HEK293T (cell line): ENCODE measurements around the gene NBAS.

Experiments
- ARNT ChIP-seq: fragments of 450-650 bp; IDR thresholded peaks from 2 replicates; pipeline ENCODE4 v1.6.1; 2017; ENCODE audit warnings: mild to moderate bottlenecking
- BHLHE40 ChIP-seq: fragments of 450-650 bp; IDR thresholded peaks from 2 replicates; pipeline ENCODE4 v1.6.1; 2016; ENCODE audit warnings: mild to moderate bottlenecking, moderate library complexity, borderline replicate concordance
- CTBP1 ChIP-seq: fragments of 450-650 bp; IDR thresholded peaks from 2 replicates; pipeline ENCODE4 v1.6.1; 2016; ENCODE audit warnings: borderline replicate concordance
- ELF4 ChIP-seq: fragments of 450-650 bp; IDR thresholded peaks from 2 replicates; pipeline ENCODE4 v1.6.1; 2017; ENCODE audit warnings: antibody characterized with exemption
- FOXA1 ChIP-seq: fragments of 450-650 bp; IDR thresholded peaks from 2 replicates; pipeline ENCODE4 v1.6.1; 2016; ENCODE audit warnings: mild to moderate bottlenecking
- FOXK2 ChIP-seq: fragments of 450-650 bp; IDR thresholded peaks from 2 replicates; pipeline ENCODE4 v1.6.1; 2016; ENCODE audit warnings: mild to moderate bottlenecking
- FOXM1 ChIP-seq: fragments of 450-650 bp; IDR thresholded peaks from 2 replicates; pipeline ENCODE4 v1.6.1; 2017; ENCODE audit warnings: mild to moderate bottlenecking, borderline replicate concordance
- LEF1 ChIP-seq: fragments of 450-650 bp; IDR thresholded peaks from 2 replicates; pipeline ENCODE4 v1.6.1; 2017; ENCODE audit warnings: mild to moderate bottlenecking, borderline replicate concordance
- NFRKB ChIP-seq: fragments of 450-650 bp; IDR thresholded peaks from 2 replicates; pipeline ENCODE4 v1.6.1; 2016; ENCODE audit warnings: mild to moderate bottlenecking, moderate library complexity
- PKNOX1 ChIP-seq: fragments of 450-650 bp; IDR thresholded peaks from 2 replicates; pipeline ENCODE4 v1.6.1; 2016
- SP1 ChIP-seq: fragments of 450-650 bp; IDR thresholded peaks from 2 replicates; pipeline ENCODE4 v1.6.1; 2017
- SUZ12 ChIP-seq: fragments of 450-650 bp; IDR thresholded peaks from 2 replicates; pipeline ENCODE4 v1.6.1; 2016; ENCODE audit warnings: mild to moderate bottlenecking
- TARDBP ChIP-seq: fragments of 450-650 bp; IDR thresholded peaks from 2 replicates; pipeline ENCODE4 v1.6.1; 2016
- ZNF384 ChIP-seq: fragments of 450-650 bp; IDR thresholded peaks from 2 replicates; pipeline ENCODE4 v1.6.1; 2016

- TF ChIP-seq FOXK2 (no peak), FOXM1 (no peak), ZNF384 (no peak), TARDBP (no peak), SUZ12 (no peak), SP1 (no peak), BHLHE40 (no peak), CTBP1 (no peak), NFRKB (no peak), ARNT (no peak), FOXA1 (no peak), PKNOX1 (no peak), LEF1 (no peak), ELF4 (no peak)
Observed at GRCh38 chr2:15158100-15158499, 403.0 kb downstream of the NBAS start.
